Ecto neural progenitor cell (in vitro differentiated cells): ENCODE results near the gene GLIS1.

ENCODE experiments used
- DNase-seq: peaks from one replicate; pipeline ENCODE4 v3.0.0-alpha.2; 2018; ENCODE audit warnings: low spot score

GLIS1 gene

DNA sequence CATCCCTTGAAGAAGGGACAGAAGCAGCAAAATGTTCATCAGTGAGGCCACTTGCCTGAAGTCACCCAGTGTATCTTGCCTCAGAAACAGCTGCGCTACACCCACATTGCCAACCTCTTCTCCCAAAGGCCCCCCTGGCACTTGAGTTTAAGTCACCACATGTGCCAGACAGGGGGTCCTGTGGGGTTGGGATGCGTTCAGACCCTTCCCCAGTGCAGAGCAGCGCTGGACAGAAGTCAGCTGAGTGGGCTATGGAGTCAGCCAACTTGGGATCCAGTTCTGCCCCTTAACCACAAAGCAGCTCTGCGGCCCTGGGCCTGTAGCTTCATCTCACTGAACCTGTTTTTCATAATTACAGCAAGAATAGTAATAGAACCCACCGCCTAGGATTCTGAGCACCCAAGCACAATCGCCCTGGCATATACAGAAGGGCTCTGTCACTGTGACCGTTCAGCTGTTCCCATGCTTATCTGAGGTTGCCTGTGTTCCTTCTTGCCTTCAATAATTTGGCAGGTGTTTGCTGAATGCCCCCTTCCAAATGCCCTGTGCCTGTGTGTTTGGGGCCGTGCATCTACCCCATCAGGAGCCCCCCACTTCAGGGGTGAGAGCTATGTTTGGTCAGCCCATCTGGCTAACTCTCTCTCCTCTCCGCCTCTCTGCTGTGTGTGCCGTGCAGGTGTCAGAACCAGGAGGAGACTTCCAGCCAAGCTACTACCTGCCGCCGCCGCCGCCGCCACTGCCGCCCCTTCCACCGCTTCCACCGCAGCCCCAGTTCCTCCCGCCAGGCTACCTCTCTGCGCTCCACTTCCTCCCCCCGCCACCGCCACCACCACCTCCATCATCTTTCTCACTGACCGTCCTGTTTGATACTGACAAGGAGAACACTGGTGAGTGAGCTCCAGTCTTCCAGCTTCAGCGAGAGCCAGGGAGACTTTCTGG lies 274.7 kb downstream of the GLIS1 start:
- DNase-seq: no peak

DNA sequence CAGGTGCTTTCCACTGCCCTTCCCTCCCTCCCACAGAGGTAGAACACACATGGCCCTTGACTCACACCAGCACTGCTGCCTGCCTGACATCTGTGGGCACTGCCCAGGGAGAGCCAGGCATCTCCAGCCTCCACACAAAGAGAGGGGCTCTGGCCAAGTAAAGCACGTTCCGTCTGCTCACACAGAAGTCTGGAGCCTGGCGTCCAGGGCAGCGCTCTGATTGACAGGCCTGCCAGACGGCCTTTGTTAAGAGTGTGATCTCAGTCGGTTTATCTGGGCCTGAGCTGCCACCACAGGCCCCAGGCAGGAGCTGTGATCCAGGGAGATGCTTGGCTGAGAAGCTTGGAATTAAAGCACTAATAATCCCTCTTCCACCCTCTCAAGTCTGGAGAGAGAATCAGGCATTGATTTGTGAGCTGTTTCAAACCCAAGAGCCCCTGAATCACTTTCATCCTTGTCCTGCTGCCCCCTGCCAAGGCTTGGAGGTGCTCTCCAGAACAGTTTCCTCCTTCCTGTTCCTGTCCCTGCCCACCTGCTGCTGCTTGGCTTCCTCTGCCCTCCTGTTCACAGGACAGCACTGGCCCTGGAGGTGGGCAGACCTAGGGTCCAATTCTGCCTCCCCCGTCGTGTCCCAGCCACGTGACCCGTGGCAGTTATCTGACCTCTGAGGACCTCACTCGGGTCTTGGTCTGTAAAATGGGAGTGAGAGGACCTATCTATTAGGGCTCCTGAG lies 276.0 kb downstream of the GLIS1 start:
- DNase-seq: no peak

DNA sequence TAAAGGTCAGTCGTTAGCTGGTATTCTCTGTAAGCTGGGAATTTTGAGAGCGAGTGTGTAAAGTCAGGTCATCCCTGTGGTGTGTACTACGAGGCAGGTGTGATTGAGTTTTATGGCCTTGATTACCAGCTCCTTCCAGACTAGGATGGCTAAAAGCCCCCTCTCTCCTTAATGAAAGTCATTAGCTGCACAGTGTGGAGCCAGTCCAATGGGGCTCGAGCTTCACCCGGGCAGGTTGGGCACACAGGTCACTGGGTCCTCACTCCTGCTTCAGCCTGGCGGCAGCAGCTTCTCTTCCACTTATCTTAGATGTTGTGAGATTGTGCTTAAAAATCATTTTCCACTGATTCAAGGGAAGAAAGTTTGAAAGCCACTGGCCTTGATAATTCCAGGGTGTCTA lies 276.8 kb downstream of the GLIS1 start:
- DNase-seq: peak; percentile 29

DNA sequence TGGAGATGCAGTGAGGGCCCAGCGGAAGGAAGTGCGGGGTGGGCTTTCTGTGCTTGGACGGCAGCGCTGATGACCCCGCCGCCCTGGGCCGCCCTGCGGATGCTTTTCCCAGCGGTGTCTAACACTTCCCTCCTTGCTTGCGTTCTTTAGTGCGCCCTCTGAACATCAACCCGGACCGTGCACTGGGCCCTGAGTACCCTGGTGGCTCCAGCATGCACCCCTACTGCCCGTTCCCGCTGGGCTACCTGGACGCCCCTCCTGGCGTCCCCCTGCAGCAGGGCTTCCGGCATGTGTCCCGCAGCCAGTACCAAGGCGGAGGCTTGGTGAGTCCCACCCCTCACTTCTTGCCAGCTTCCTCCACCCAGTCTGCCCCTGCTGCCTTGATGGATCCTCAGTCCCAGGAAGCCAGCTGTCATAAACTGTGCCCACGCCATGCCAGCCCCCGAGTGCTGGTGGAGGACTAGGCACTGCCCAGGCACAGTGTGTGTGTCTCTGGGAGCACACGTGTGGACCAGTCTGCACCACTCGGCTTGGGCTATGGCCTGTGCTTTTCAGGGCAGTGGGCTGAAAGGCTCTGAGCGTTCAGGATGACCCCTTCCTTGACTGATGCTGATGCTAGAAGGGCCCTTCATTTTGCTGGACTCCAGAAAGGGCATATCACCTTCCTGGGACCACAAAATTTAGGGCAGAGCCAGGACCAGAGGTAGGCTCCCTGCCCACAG lies 277.5 kb downstream of the GLIS1 start:
- DNase-seq: peak; percentile 48

DNA sequence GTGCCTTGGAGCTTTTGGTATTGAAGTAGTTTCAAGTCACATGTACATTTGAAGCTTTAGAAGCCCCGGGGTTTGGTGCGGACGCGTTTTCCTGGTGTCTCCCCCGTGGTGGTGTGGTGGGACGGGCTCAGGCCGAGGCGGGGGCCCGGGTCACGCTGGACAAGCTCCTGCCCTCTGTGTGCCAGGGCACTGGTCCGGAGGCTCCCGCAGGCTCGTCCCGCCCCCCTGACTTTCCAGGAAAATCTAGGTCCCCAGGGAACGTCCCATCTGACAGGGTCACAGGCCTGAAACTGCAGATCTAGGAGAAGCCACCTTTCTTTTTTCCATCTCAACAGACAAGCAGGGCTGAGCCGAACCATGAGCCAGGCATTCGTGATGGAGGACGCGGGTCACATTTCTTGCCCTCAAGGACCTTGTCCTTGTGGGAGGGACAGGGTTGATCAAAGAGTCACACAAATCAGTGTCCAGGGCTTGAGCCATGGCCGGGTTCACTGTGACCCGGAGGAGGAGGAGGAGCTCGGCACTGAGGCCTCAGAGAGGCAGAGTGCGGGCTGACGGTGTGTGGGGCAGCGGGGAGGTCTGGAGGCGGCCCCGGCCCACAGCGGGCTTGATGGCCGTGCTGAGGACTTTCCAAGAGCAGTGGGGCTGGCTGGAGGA lies 278.2 kb downstream of the GLIS1 start:
- DNase-seq: peak; percentile 45

DNA sequence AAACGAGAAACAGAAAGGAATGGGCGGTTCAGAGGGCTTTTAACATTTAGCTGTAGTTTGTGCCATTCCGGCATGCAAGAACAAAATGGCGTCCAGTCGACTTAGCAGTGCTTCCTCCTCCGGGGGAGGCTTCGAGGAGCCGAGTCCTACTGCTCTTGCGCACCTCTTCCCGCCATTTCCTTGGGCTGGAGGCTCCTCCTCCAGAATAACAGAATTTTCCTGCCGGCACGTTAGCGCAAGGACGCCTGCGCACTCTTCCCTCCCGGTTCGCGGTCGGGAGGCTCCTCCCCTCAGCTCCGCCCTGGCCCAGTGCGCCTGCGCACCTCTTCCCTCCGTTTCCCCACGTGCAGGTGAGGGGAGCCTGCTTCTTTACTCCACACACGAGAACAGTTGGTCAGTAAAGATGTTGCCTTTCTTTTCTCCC lies 278.7 kb downstream of the GLIS1 start:
- DNase-seq: no peak

DNA sequence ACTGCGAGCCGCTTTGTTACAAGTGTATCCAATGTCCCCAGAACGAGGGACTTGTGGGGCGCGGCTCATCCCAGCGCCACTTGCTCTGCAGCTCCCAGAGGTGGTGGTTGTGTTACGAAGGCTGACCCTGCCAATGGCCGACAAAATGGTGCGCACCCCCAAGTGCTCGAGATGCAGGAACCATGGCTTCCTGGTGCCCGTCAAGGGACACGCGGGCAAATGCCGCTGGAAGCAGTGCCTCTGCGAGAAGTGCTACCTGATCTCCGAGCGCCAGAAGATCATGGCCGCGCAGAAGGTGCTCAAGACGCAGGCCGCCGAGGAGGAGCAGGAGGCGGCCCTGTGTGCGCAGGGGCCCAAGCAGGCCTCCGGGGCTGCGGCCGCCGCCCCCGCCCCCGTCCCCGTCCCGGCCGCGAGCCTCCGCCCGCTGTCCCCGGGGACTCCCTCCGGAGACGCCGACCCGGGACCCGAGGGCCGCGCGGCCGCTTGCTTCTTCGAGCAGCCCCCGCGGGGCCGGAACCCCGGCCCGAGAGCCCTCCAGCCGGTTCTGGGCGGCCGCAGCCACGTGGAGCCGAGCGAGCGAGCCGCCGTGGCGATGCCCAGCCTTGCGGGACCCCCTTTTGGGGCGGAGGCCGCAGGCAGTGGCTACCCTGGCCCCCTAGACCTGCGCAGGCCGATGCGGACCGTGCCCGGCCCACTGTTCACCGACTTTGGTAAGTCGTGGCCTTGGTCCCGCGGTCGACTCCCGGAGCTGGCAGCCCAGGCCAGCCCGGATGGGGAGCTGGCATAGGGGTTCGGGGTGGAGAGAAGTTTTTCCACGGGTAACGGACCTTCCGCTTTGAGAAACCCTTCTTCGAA lies 279.4 kb downstream of the GLIS1 start, which contains the start of gene DMRTB1:
DMRTB1 (plus strand) TSS at position 79 of the 855 bp plus-strand sequence; CDS start at position 134, 55 bp downstream.
- DNase-seq: peak; percentile 36

DNA sequence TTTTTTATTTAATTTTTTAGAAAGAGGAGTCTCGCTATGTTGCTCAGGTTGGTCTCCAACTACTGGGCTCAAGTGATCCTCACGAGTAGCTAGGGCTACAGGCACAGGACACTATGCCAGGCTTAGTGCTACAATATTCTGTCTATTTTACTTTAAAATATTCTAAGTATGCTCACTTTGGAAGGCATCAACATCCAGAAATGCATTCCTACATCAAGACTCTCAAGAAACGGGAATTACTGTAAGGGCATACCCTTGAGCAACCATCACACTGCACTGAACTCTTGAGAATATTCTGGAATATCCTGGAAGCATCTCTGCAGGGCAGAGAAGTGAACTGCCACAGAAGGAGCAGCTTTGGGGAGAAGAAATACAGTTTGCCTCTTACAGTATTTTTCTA lies 280.3 kb downstream of the GLIS1 start:
- DNase-seq: no peak
